AG09309 (cell line): Measurements from ENCODE around the gene TTLL9.

Experiments used
- DNase-seq: peaks from one replicate; pipeline ENCODE4 v3.0.0-alpha.2; 2010; ENCODE audit warnings: low read depth
- H3K4me3 ChIP-seq: 2 replicates; pipeline ENCODE4 v1.5.1; 2011; ENCODE audit warnings: mild to moderate bottlenecking, low read depth, low read length, moderate library complexity; ENCODE audit not compliant: control insufficient read depth
- CTCF ChIP-seq: IDR thresholded peaks from 2 replicates; pipeline ENCODE4 v1.5.1; 2011; ENCODE audit warnings: mild to moderate bottlenecking, low read depth, low read length, inconsistent platforms; ENCODE audit not compliant: insufficient read depth, control insufficient read depth; ENCODE audit errors: missing control alignments

The TTLL9 gene

GRCh38 chr20:31831771-31832306 is 38.6 kb upstream of the TTLL9 start:
- H3K4me3 ChIP-seq: no peak overlapping the region
- TF ChIP-seq CTCF: no peak
- DNase-seq: no peak

GRCh38 chr20:31833130-31833930 is 37.1 kb upstream of the TTLL9 start:
- no peak for DNase-seq
- peak; percentile 90 for TF ChIP-seq CTCF
- no peak overlapping the region for H3K4me3 ChIP-seq

GRCh38 chr20:31833931-31834521 is 36.4 kb upstream of the TTLL9 start:
- no peak overlapping the region for H3K4me3 ChIP-seq
- TF ChIP-seq CTCF: no peak
- no peak for DNase-seq

DNA sequence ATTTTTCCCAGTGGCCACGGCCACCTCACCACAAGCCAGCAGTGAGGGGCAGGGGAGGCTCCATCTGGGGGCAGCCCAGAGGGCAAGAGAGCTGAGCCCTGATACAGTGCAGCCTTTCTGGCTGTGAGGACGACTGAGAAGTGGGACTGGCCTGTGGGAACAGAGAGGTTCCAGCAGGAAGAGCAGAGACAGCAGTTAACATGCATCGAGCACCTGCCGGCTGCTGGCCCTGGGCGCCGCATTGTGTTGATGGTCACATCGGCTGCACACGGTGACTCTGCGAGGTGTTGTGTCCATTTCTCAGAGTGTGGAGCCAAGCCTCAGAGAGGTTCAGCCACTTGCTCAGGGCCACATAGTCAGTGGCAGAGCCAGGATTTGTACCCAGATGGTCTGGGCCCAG is 34.9 kb upstream of the TTLL9 start:
- no peak overlapping the region for H3K4me3 ChIP-seq
- no peak for DNase-seq
- no peak for TF ChIP-seq CTCF

- peak; percentile 51 for DNase-seq
- TF ChIP-seq CTCF: no peak
- no peak overlapping the region for H3K4me3 ChIP-seq
Measured at GRCh38 chr20:31835977-31836852, 34.2 kb upstream of the TTLL9 start.

- no peak for TF ChIP-seq CTCF
- H3K4me3 ChIP-seq: no peak overlapping the region
- no peak for DNase-seq
Measured at GRCh38 chr20:31836853-31837608, 33.4 kb upstream of the TTLL9 start.
